GM23338 (cell line): ENCODE results near the gene MSN. TPM values are rescaled to one million over a fixed set of nuclear protein-coding genes. Genes with fewer than 3 reads are reported as not detected.

ENCODE experiments used
- ATAC-seq: fragments of 200-7000 bp; cut with Tn5 transposase; 3 replicates; pipeline ENCODE4 v1.9.1; 2020
- DNase-seq: peaks from one replicate; pipeline ENCODE4 v3.0.0-alpha.2; 2015; ENCODE audit warnings: low spot score
- H2AFZ ChIP-seq: fragments of 200-600 bp; sonication (generic); 2 replicates; pipeline ENCODE4 v1.8.0; 2016; ENCODE audit warnings: antibody characterized with exemption, mild to moderate bottlenecking, moderate library complexity
- H3F3A ChIP-seq: fragments of 200-600 bp; sonication (generic); replicated peaks from 2 replicates; pipeline ENCODE4 v1.8.0; 2017; ENCODE audit warnings: antibody characterized with exemption, mixed run types, low read depth
- H3K27ac ChIP-seq: fragments of 200-600 bp; sonication (generic); 2 replicates; pipeline ENCODE4 v1.6.1; 2016; ENCODE audit warnings: low read depth
- H3K27me3 ChIP-seq: fragments of 200-600 bp; sonication (generic); 2 replicates; pipeline ENCODE4 v1.8.0; 2016; ENCODE audit warnings: mild to moderate bottlenecking, mixed run types, moderate library complexity; ENCODE audit not compliant: insufficient read depth
- H3K36me3 ChIP-seq: fragments of 200-600 bp; sonication (generic); 2 replicates; pipeline ENCODE4 v1.8.0; 2016; ENCODE audit warnings: mild to moderate bottlenecking; ENCODE audit not compliant: insufficient read depth
- H3K4me1 ChIP-seq: fragments of 200-600 bp; sonication (generic); 2 replicates; pipeline ENCODE4 v1.8.0; 2016; ENCODE audit warnings: mild to moderate bottlenecking, moderate library complexity; ENCODE audit not compliant: insufficient read depth
- H3K4me2 ChIP-seq: fragments of 200-600 bp; sonication (generic); 2 replicates; pipeline ENCODE4 v1.7.1; 2017; ENCODE audit warnings: mixed run types
- H3K4me3 ChIP-seq: fragments of 200-600 bp; sonication (generic); 2 replicates; pipeline ENCODE4 v1.6.1; 2016; ENCODE audit warnings: mixed run types
- H3K79me2 ChIP-seq: fragments of 200-600 bp; sonication (generic); replicated peaks from 2 replicates; pipeline ENCODE4 v1.8.0; 2017; ENCODE audit warnings: mild to moderate bottlenecking; ENCODE audit not compliant: insufficient read depth
- H3K9me2 ChIP-seq: fragments of 200-600 bp; sonication (generic); 2 replicates; pipeline ENCODE4 v1.8.0; 2017; ENCODE audit not compliant: insufficient read depth
- H4K20me1 ChIP-seq: fragments of 200-600 bp; sonication (generic); replicated peaks from 2 replicates; pipeline ENCODE4 v1.8.0; 2017; ENCODE audit warnings: mild to moderate bottlenecking; ENCODE audit not compliant: insufficient read depth
- H3K27ac Mint-ChIP-seq: 2 replicates; pipeline ENCODE4 v1.8.0; 2020; ENCODE audit warnings: inconsistent platforms, mild to moderate bottlenecking, moderate library complexity, mixed read lengths
- H3K27me3 Mint-ChIP-seq: 3 replicates; pipeline ENCODE4 v1.8.0; 2022; ENCODE audit warnings: low read depth, mild to moderate bottlenecking, moderate library complexity, mixed read lengths, inconsistent platforms; ENCODE audit not compliant: insufficient read depth, poor library complexity
- H3K36me3 Mint-ChIP-seq: 3 replicates; pipeline ENCODE4 v1.8.0; 2021; ENCODE audit warnings: low read depth, mild to moderate bottlenecking, inconsistent platforms, moderate library complexity, mixed read lengths
- H3K4me1 Mint-ChIP-seq: 3 replicates; pipeline ENCODE4 v1.8.0; 2020; ENCODE audit warnings: mild to moderate bottlenecking, inconsistent platforms, mixed read lengths
- H3K4me3 Mint-ChIP-seq: 3 replicates; pipeline ENCODE4 v1.8.0; 2021; ENCODE audit warnings: moderate library complexity, mild to moderate bottlenecking, inconsistent platforms, mixed read lengths
- H3K9me3 Mint-ChIP-seq: 3 replicates; pipeline ENCODE4 v1.8.0; 2020; ENCODE audit warnings: moderate library complexity, mild to moderate bottlenecking, inconsistent platforms, mixed read lengths
- EZH2phosphoT487 ChIP-seq: fragments of 200-600 bp; sonication (generic); IDR thresholded peaks from one replicate; pipeline ENCODE4 v1.8.1; 2018; ENCODE audit warnings: antibody characterized with exemption; ENCODE audit not compliant: unreplicated experiment
- NANOG ChIP-seq: IDR thresholded peaks from 2 replicates; pipeline ENCODE4 v1.6.1; 2016; ENCODE audit warnings: antibody characterized with exemption, borderline replicate concordance
- POLR2AphosphoS5 ChIP-seq: IDR thresholded peaks from 2 replicates; pipeline ENCODE4 v1.6.1; 2016; ENCODE audit warnings: antibody characterized with exemption, low read depth
- STAT1 ChIP-seq: IDR thresholded peaks from one replicate; pipeline ENCODE4 v1.6.1; 2016; ENCODE audit warnings: antibody characterized with exemption; ENCODE audit not compliant: unreplicated experiment
- ZNF114 ChIP-seq: fragments of 250-450 bp; sonication (Bioruptor Pico); IDR thresholded peaks from 2 replicates; pipeline ENCODE4 v1.5.0; 2020; ENCODE audit warnings: mild to moderate bottlenecking, moderate library complexity
- ZNF331 ChIP-seq: fragments of 250-450 bp; sonication (Bioruptor Pico); IDR thresholded peaks from 2 replicates; pipeline ENCODE4 v1.5.0; 2020; ENCODE audit warnings: low read depth, mild to moderate bottlenecking, moderate library complexity
- polyA plus RNA-seq: library from polyadenylated mRNA; unstranded; fragments of >200 nt; fragmentation: Nextera tagmentation; extraction: Ambion mirVana; gene quantifications from 2 replicates; pipeline ENCODE4 v1.2.1, GENCODE V29; 2016
- total RNA-seq: library from RNA; depleted of rRNA; stranded (reverse); fragments of >200 nt; shearing (Covaris generic); gene quantifications from 2 replicates; pipeline ENCODE4 v1.2.3, GENCODE V29; 2014
- TF ChIP-seq, protein P1 (sequence below): fragments of 250-450 bp; sonication (Bioruptor Pico); IDR thresholded peaks from 2 replicates; pipeline ENCODE4 v1.5.0; 2020; ENCODE audit warnings: mild to moderate bottlenecking, moderate library complexity

The MSN gene
- total and polyA plus RNA-seq, 2 experiments from 2014 or later = 49.2 to 120 TPM

- H3K9me3 Mint-ChIP-seq = no peaks in the 10 kb centered on the region
- Histone ChIP-seq H3K27ac (no peak overlapping the region), H3K36me3 (no peaks in the 10 kb centered on the region), H3K4me1 (no peaks in the 10 kb centered on the region), H3K9me2 (no peaks in the 10 kb centered on the region), H3K4me3 (no peak overlapping the region), H3K79me2 (no peaks in the 10 kb centered on the region), H3F3A (no peaks in the 10 kb centered on the region), H2AFZ (no peak overlapping the region), H4K20me1 (no peaks in the 10 kb centered on the region), H3K27me3 (no peaks in the 10 kb centered on the region), H3K4me2 (no peak overlapping the region)
- no peak overlapping the region for H3K27ac Mint-ChIP-seq
- ATAC-seq (no peak), DNase-seq (no peak)
- no peaks in the 10 kb centered on the region for H3K36me3 Mint-ChIP-seq
- no peaks in the 10 kb centered on the region for H3K27me3 Mint-ChIP-seq
- TF ChIP-seq STAT1 = no peak
- TF ChIP-seq, protein P1, sequence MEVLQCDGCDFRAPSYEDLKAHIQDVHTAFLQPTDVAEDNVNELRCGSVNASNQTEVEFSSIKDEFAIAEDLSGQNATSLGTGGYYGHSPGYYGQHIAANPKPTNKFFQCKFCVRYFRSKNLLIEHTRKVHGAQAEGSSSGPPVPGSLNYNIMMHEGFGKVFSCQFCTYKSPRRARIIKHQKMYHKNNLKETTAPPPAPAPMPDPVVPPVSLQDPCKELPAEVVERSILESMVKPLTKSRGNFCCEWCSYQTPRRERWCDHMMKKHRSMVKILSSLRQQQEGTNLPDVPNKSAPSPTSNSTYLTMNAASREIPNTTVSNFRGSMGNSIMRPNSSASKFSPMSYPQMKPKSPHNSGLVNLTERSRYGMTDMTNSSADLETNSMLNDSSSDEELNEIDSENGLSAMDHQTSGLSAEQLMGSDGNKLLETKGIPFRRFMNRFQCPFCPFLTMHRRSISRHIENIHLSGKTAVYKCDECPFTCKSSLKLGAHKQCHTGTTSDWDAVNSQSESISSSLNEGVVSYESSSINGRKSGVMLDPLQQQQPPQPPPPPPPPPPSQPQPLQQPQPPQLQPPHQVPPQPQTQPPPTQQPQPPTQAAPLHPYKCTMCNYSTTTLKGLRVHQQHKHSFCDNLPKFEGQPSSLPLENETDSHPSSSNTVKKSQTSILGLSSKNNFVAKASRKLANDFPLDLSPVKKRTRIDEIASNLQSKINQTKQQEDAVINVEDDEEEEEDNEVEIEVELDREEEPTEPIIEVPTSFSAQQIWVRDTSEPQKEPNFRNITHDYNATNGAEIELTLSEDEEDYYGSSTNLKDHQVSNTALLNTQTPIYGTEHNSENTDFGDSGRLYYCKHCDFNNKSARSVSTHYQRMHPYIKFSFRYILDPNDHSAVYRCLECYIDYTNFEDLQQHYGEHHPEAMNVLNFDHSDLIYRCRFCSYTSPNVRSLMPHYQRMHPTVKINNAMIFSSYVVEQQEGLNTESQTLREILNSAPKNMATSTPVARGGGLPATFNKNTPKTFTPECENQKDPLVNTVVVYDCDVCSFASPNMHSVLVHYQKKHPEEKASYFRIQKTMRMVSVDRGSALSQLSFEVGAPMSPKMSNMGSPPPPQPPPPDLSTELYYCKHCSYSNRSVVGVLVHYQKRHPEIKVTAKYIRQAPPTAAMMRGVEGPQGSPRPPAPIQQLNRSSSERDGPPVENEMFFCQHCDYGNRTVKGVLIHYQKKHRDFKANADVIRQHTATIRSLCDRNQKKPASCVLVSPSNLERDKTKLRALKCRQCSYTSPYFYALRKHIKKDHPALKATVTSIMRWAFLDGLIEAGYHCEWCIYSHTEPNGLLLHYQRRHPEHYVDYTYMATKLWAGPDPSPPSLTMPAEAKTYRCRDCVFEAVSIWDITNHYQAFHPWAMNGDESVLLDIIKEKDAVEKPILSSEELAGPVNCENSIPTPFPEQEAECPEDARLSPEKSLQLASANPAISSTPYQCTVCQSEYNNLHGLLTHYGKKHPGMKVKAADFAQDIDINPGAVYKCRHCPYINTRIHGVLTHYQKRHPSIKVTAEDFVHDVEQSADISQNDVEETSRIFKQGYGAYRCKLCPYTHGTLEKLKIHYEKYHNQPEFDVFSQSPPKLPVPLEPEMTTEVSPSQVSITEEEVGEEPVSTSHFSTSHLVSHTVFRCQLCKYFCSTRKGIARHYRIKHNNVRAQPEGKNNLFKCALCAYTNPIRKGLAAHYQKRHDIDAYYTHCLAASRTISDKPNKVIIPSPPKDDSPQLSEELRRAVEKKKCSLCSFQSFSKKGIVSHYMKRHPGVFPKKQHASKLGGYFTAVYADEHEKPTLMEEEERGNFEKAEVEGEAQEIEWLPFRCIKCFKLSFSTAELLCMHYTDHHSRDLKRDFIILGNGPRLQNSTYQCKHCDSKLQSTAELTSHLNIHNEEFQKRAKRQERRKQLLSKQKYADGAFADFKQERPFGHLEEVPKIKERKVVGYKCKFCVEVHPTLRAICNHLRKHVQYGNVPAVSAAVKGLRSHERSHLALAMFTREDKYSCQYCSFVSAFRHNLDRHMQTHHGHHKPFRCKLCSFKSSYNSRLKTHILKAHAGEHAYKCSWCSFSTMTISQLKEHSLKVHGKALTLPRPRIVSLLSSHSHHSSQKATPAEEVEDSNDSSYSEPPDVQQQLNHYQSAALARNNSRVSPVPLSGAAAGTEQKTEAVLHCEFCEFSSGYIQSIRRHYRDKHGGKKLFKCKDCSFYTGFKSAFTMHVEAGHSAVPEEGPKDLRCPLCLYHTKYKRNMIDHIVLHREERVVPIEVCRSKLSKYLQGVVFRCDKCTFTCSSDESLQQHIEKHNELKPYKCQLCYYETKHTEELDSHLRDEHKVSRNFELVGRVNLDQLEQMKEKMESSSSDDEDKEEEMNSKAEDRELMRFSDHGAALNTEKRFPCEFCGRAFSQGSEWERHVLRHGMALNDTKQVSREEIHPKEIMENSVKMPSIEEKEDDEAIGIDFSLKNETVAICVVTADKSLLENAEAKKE (CRISPR knock-in tag) = no peak
- no peak for TF ChIP-seq POLR2AphosphoS5
- no peak for TF ChIP-seq ZNF331
- H3K4me1 Mint-ChIP-seq = no peaks in the 10 kb centered on the region
- H3K4me3 Mint-ChIP-seq = no peak overlapping the region
Measured at GRCh38 chrX:65769564-65770292, 102.3 kb downstream of the MSN start.

GRCh38 chrX:65772842-65773241, 105.4 kb downstream of the MSN start:
- no peaks in the 10 kb centered on the region for H3K36me3 ChIP-seq
- H3K79me2 ChIP-seq = no peaks in the 10 kb centered on the region
- Mint-ChIP-seq H3K9me3 (no peaks in the 10 kb centered on the region), H3K36me3 (no peaks in the 10 kb centered on the region), H3K27me3 (no peaks in the 10 kb centered on the region), H3K4me3 (no peak overlapping the region), H3K27ac (no peak overlapping the region), H3K4me1 (no peaks in the 10 kb centered on the region)
- no peak overlapping the region for H2AFZ ChIP-seq
- no peak overlapping the region for H3K4me2 ChIP-seq
- DNase-seq (no peak), ATAC-seq (no peak)
- H4K20me1 ChIP-seq = no peaks in the 10 kb centered on the region
- no peaks in the 10 kb centered on the region for H3K9me2 ChIP-seq
- H3F3A ChIP-seq = no peaks in the 10 kb centered on the region
- H3K4me3 ChIP-seq = no peak overlapping the region
- no peak overlapping the region for H3K27ac ChIP-seq
- H3K27me3 ChIP-seq = no peaks in the 10 kb centered on the region
- no peaks in the 10 kb centered on the region for H3K4me1 ChIP-seq
- TF ChIP-seq ZNF331 = no peak
- TF ChIP-seq EZH2phosphoT487 = no peak
- TF ChIP-seq NANOG = no peak
- no peak for TF ChIP-seq ZNF114 (CRISPR knock-in tag)
- no peak for TF ChIP-seq STAT1
